ENCODE measurements around the gene BHLHE41.

BHLHE41 gene

GRCh38 chr12:26077915-26078702 is 46.7 kb downstream of the BHLHE41 start:
- DNase-seq, result no peak
